Adrenal gland (tissue), 5 donors: ENCODE measurements around the gene CRYGC.
"Not testable (repeated sequence)": the region's sequence is repeated elsewhere in the genome, so short reads cannot be mapped to it uniquely, and the experiment has no call there.

Source experiments
- CTCF ChIP-seq, 6 experiments: fragments of 450-650 bp in 4 of 6; fragments of 200-600 bp in 2 of 6; sonication (generic) in 1 of 6; IDR thresholded peaks; 1 replicate in 5 of 6; 2 replicates in 1 of 6; pipeline versions ENCODE4 v1.5.1 to v1.8.0; 2016 to 2021; ENCODE audit warnings: antibody characterized with exemption in 6 of 6, mild to moderate bottlenecking in 2 of 6, moderate library complexity in 1 of 6
- POLR2A ChIP-seq, 2 donors: fragments of 450-650 bp; IDR thresholded peaks; one replicate each; pipeline ENCODE4 v1.6.1; 2017; ENCODE audit warnings: antibody characterized with exemption in 2 of 2, mild to moderate bottlenecking in 2 of 2, moderate library complexity in 1 of 2
- donor health status: DM: no; HTN: no; CAD: no.

DNA sequence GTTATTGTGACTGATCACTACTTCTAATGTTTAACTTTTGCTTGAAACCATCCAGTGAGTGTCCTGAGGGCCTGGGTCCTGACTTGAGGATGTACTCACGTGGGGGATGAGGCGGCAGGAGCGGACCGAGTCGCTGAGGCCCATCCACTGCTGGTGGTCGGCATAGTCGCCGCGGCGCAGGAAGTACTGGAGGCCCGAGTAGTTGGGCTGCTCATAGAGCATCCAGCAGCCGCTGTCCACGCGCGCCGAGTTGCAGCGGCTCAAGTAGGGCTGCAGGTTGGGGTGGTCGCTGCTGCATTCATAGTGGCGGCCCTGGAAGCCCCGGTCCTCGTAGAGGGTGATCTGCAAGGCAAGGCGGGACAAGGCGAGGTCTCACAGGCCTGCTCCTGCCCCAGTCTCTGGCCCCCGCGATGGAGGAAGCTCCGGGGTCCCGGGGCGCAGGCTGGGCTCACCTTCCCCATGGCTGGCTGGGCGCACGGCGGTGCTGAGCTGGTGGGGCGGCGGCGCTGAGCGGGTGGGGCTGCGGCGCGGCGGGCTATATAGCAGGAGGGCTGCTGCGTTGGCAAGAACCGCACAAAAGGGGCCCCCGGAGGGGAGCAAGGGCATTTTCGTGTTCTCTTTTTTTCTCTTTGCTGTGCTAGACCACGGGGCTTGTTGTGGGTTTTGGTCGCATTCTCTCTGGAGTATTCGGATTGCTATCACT is 5.5 kb downstream of the CRYGC start, which contains the start of gene CRYGD:
- not testable (repeated sequence) for TF ChIP-seq CTCF, POLR2A (IDR thresholded peaks at IDR 0.05)
